SH-SY5Y (cell line): Measurements from ENCODE around the gene HBG1.

ENCODE experiments used
- GATA2 ChIP-seq: IDR thresholded peaks from 2 replicates; pipeline ENCODE4 v1.6.1; 2011; ENCODE audit warnings: mild to moderate bottlenecking, low read depth, low read length
- GATA3 ChIP-seq: IDR thresholded peaks from 2 replicates; pipeline ENCODE4 v1.6.1; 2011; ENCODE audit warnings: low read depth, mild to moderate bottlenecking, low read length, moderate library complexity

GRCh38 chr11:5240458-5240857, 9.2 kb downstream of the HBG1 start:
- TF ChIP-seq GATA3 = no peak
- TF ChIP-seq GATA2 = no peak
